ENCODE data around the gene DCAF5.

DNA sequence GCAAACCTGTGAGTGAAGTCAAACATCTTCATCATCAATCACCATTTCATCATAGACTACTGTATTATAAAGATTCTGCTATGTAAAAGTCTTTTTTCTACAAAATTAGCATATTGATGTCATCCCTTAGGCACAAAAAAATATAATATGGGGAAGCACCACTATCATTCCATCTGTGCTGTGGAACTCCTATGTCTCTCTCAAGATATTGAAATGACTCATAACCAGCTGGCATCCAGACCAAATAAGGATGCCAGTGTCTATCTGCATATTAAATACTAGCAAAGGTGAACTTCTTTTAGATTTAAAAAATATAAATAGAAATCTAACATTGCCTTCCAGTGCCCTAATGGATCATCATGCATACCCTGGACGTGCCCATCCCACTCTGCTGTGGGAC is 17.9 kb upstream of the DCAF5 start:
- TF ChIP-seq GATA2 (IDR thresholded peaks at IDR 0.05; ENCODE audit: low read depth, low read length), result no peak
- TF ChIP-seq GATA3 (IDR thresholded peaks at IDR 0.05; ENCODE audit: low read depth, low read length), result no peak
